Endometrial microvascular endothelial cells (primary cell): ENCODE data around the gene TECTA. TPM values are rescaled to one million over a fixed set of nuclear protein-coding genes. Genes with fewer than 3 reads are reported as not detected.

ENCODE experiments used
- in situ Hi-C: cut with HindIII; loops from 2 replicates; pipeline ENCODE4 v1.10.0; 2017; ENCODE audit warnings: low sequenced_read_pairs, low pct_unique_long_range_greater_than_20kb; ENCODE audit errors: inconsistent ontology term
- total RNA-seq: library from RNA; depleted of rRNA; stranded (reverse); fragments of >200 nt; gene quantifications from one replicate; pipeline ENCODE4 v1.2.3, GENCODE V29; 2015; ENCODE audit errors: inconsistent ontology term

TECTA gene
- total RNA-seq, 1 donor from 2014 or later: 0.09 TPM

DNA sequence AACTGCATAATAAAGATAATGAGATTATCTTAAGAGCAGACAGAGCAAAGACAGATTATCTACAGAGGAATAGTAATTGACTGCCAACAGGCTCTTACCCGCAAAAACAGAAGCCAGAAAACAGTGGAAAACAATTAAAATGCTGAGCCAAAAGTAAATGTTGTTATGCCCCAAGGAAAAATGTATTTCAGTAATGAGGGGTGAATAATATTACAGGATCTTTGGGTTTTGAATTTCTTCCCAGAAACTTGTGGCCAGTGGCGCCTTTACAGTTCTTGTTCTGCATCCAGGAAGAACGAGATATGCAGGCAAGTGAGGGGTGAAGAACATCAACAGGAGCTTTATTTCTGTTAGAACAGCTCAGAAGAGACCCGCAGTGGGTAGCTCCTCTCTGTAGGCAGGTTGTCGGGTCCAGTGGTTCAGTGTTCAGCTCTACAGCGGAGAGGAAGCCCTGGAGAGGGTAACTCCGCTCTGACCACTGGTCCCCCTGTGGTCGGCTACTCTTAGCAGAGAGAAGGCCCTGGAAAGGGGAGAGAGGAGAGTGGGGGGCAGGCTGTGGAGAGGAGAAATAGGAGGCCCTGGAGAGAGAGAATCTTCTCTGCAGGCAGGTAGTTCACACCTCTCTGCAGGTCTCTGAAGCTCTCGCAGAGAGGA, 139.7 kb downstream of the TECTA start:
- in situ Hi-C loops: no loop called here

Other genes starting within 250 kb of the TECTA start
- 20.3 TPM for gene TBCEL, start 77.1 kb upstream of the TECTA start, total RNA-seq
- 28.9 TPM for gene SC5D, start 191.5 kb downstream of the TECTA start, total RNA-seq